ENCODE data around the gene FAM20A.

Gene FAM20A

DNA sequence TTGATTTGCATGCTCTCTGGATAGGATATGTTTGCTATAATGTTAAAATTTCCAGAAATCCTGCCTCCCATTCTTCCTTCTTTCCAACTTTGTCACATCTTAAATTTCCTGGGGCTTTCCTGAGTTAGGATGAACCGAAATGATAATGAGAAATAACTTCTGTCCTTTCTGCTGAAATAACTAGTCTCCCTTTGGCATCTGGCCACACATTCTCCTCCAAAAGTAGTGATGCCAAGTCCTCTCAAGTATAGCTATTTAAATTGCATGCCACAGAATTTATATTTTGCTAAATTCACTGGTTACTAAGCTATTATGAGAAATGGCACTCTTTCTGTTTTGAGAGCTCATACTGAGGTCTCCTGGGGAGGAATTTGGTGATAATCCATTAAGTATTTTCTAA is 30.6 kb downstream of the FAM20A start:
- Histone ChIP-seq H3K4me3 (ENCODE audit: insufficient read length, low read depth) (no peak overlapping the region), H3K9ac (ENCODE audit: insufficient read length, low read depth) (no peak overlapping the region), H3K9me3 (ENCODE audit: insufficient read depth, low read length) (no peaks in the 10 kb centered on the region), H3K27me3 (ENCODE audit: insufficient read depth, insufficient read length) (no peaks in the 10 kb centered on the region), H3K36me3 (ENCODE audit: insufficient read depth, insufficient read length, low read length) (no peaks in the 10 kb centered on the region), H3K4me1 (ENCODE audit: insufficient read depth, insufficient read length) (no peaks in the 10 kb centered on the region)
- DNase-seq (ENCODE audit: low read depth, low spot score) = no peak
- no peak for TF ChIP-seq ZNF274 (IDR thresholded peaks at IDR 0.05; ENCODE audit: low read depth, low read length)
- no peak for TF ChIP-seq SUZ12 (IDR thresholded peaks at IDR 0.05; ENCODE audit: extremely low read depth, insufficient read depth, insufficient read length)
- no peak for TF ChIP-seq YY1 (IDR thresholded peaks at IDR 0.05; ENCODE audit: insufficient read depth, insufficient read length)

GRCh38 chr17:68569346-68569745 is 31.8 kb downstream of the FAM20A start:
- no peaks in the 10 kb centered on the region for H3K36me3 ChIP-seq (ENCODE audit: insufficient read depth, insufficient read length, low read length)
- DNase-seq (ENCODE audit: low read depth, low spot score) = no peak
- H3K27me3 ChIP-seq (ENCODE audit: insufficient read depth, insufficient read length) = no peaks in the 10 kb centered on the region
- no peaks in the 10 kb centered on the region for H3K9me3 ChIP-seq (ENCODE audit: insufficient read depth, low read length)
- H3K4me3 ChIP-seq (ENCODE audit: insufficient read length, low read depth) = no peak overlapping the region
- no peak overlapping the region for H3K9ac ChIP-seq (ENCODE audit: insufficient read length, low read depth)
- H3K4me1 ChIP-seq (ENCODE audit: insufficient read depth, insufficient read length) = no peaks in the 10 kb centered on the region
- TF ChIP-seq SUZ12 (IDR thresholded peaks at IDR 0.05; ENCODE audit: extremely low read depth, insufficient read depth, insufficient read length) = no peak
- no peak for TF ChIP-seq ZNF274 (IDR thresholded peaks at IDR 0.05; ENCODE audit: low read depth, low read length)
- no peak for TF ChIP-seq YY1 (IDR thresholded peaks at IDR 0.05; ENCODE audit: insufficient read depth, insufficient read length)

DNA sequence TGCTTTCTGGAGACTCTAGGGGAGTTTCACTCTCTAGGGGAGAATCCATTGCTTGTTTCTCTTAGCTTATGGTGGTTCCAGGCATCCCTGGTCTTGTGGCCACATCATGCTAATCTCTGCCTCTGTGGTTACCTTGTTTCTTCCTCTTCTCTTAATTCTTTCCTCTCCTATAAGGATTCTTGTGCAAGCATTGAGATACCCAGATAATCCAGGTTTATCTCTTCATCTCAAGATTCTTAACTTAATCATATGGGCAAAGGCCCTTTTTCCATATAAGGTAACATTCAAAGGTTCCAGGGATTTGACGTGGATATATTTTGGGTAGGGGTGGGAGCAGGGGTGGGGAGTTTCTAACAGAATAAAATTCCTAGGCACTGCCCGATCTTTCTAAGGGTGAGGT is 32.6 kb downstream of the FAM20A start:
- Histone ChIP-seq H3K36me3 (ENCODE audit: insufficient read depth, insufficient read length, low read length) (no peaks in the 10 kb centered on the region), H3K9me3 (ENCODE audit: insufficient read depth, low read length) (no peaks in the 10 kb centered on the region), H3K4me3 (ENCODE audit: insufficient read length, low read depth) (no peak overlapping the region), H3K27me3 (ENCODE audit: insufficient read depth, insufficient read length) (no peaks in the 10 kb centered on the region), H3K4me1 (ENCODE audit: insufficient read depth, insufficient read length) (no peaks in the 10 kb centered on the region), H3K9ac (ENCODE audit: insufficient read length, low read depth) (no peak overlapping the region)
- no peak for DNase-seq (ENCODE audit: low read depth, low spot score)
- TF ChIP-seq YY1 (IDR thresholded peaks at IDR 0.05; ENCODE audit: insufficient read depth, insufficient read length) (no peak), SUZ12 (IDR thresholded peaks at IDR 0.05; ENCODE audit: extremely low read depth, insufficient read depth, insufficient read length) (no peak), ZNF274 (IDR thresholded peaks at IDR 0.05; ENCODE audit: low read depth, low read length) (no peak)

- TF ChIP-seq ZNF274 (IDR thresholded peaks at IDR 0.05; ENCODE audit: low read depth, low read length) = no peak
- TF ChIP-seq SUZ12 (IDR thresholded peaks at IDR 0.05; ENCODE audit: extremely low read depth, insufficient read depth, insufficient read length) = no peak
- TF ChIP-seq YY1 (IDR thresholded peaks at IDR 0.05; ENCODE audit: insufficient read depth, insufficient read length) = no peak
- no peak overlapping the region for H3K9ac ChIP-seq (ENCODE audit: insufficient read length, low read depth)
- H3K4me1 ChIP-seq (ENCODE audit: insufficient read depth, insufficient read length) = no peaks in the 10 kb centered on the region
- no peaks in the 10 kb centered on the region for H3K27me3 ChIP-seq (ENCODE audit: insufficient read depth, insufficient read length)
- DNase-seq (ENCODE audit: low read depth, low spot score) = no peak
- H3K4me3 ChIP-seq (ENCODE audit: insufficient read length, low read depth) = no peak overlapping the region
- H3K36me3 ChIP-seq (ENCODE audit: insufficient read depth, insufficient read length, low read length) = no peaks in the 10 kb centered on the region
- H3K9me3 ChIP-seq (ENCODE audit: insufficient read depth, low read length) = no peaks in the 10 kb centered on the region
These were observed 33.6 kb downstream of the FAM20A start for GRCh38 chr17:68567581-68567980.

DNA sequence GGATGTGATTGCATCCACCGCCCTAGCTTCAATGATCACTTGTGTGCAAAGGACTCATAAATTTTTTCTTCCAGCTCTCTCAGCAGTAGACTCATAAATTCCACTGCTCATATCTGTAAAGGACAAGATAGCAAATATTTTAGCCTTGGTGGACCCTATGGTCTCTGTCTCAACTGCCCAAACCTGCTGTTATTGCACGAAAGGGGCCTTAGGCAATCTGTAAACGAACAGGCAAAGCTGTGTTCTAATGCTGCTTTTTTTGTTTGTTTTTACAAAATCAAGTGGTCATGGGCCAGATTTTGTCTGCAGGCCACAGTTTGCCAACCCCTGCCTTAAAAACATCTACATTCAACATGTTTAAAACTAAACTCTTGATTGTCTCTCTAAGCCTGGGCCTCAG is 34.1 kb downstream of the FAM20A start:
- no peak for DNase-seq (ENCODE audit: low read depth, low spot score)
- Histone ChIP-seq H3K27me3 (ENCODE audit: insufficient read depth, insufficient read length) (no peaks in the 10 kb centered on the region), H3K4me3 (ENCODE audit: insufficient read length, low read depth) (no peak overlapping the region)

GRCh38 chr17:68566442-68566738 is 34.8 kb downstream of the FAM20A start:
- Histone ChIP-seq H3K9me3 (ENCODE audit: insufficient read depth, low read length) (no peaks in the 10 kb centered on the region), H3K4me3 (ENCODE audit: insufficient read length, low read depth) (no peak overlapping the region), H3K9ac (ENCODE audit: insufficient read length, low read depth) (no peak overlapping the region), H3K27me3 (ENCODE audit: insufficient read depth, insufficient read length) (no peaks in the 10 kb centered on the region), H3K36me3 (ENCODE audit: insufficient read depth, insufficient read length, low read length) (no peaks in the 10 kb centered on the region), H3K4me1 (ENCODE audit: insufficient read depth, insufficient read length) (no peaks in the 10 kb centered on the region)
- TF ChIP-seq YY1 (IDR thresholded peaks at IDR 0.05; ENCODE audit: insufficient read depth, insufficient read length) = no peak
- TF ChIP-seq ZNF274 (IDR thresholded peaks at IDR 0.05; ENCODE audit: low read depth, low read length) = no peak
- TF ChIP-seq SUZ12 (IDR thresholded peaks at IDR 0.05; ENCODE audit: extremely low read depth, insufficient read depth, insufficient read length) = no peak
- no peak for DNase-seq (ENCODE audit: low read depth, low spot score)

More for the DNA sequence above, 34.1 kb downstream of the FAM20A start:
- H3K9me3 ChIP-seq (ENCODE audit: insufficient read depth, low read length) = no peaks in the 10 kb centered on the region
- TF ChIP-seq SUZ12 (IDR thresholded peaks at IDR 0.05; ENCODE audit: extremely low read depth, insufficient read depth, insufficient read length) = no peak
- no peak for TF ChIP-seq YY1 (IDR thresholded peaks at IDR 0.05; ENCODE audit: insufficient read depth, insufficient read length)
- no peak for TF ChIP-seq ZNF274 (IDR thresholded peaks at IDR 0.05; ENCODE audit: low read depth, low read length)
- H3K9ac ChIP-seq (ENCODE audit: insufficient read length, low read depth) = no peak overlapping the region
- H3K4me1 ChIP-seq (ENCODE audit: insufficient read depth, insufficient read length) = no peaks in the 10 kb centered on the region
- H3K36me3 ChIP-seq (ENCODE audit: insufficient read depth, insufficient read length, low read length) = no peaks in the 10 kb centered on the region

DNA sequence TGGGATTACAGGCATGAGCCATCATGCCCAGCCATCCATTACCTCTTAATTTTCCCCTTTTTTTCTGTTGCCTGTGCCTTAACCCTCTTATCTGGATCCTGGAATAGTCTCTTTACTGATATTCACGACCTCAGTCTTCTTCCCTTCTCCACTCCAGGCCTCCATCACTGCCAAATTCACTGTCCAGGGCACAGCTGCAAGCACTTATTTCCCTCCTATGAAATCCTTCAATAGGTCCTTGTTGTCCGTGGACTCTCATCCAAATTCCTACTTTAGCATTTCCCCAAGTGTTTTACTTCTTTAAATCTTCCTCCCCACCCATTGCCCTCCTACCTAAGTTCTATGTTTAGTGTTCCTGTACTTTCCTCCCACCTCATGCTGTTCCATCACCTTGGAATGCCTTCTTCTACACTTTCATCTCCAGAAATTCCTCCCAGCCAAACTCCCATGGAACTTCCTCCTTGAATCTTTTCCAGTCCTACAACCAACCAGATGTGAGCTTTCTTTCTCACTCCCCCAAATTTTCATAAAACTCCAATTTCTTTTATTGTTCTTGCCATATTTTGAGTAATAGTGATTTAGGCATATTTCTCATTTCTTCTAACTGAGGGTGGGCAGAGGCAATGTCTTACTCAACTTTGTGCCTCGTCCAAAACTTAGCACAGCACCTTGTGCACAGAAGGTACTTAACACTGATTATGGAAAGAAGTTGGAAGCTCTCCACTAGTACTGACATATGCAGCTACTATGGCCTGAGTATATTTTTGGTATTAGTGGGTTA is 35.3 kb downstream of the FAM20A start:
- TF ChIP-seq YY1 (IDR thresholded peaks at IDR 0.05; ENCODE audit: insufficient read depth, insufficient read length) (no peak), SUZ12 (IDR thresholded peaks at IDR 0.05; ENCODE audit: extremely low read depth, insufficient read depth, insufficient read length) (no peak), ZNF274 (IDR thresholded peaks at IDR 0.05; ENCODE audit: low read depth, low read length) (no peak)
- H3K36me3 ChIP-seq (ENCODE audit: insufficient read depth, insufficient read length, low read length) = no peaks in the 10 kb centered on the region
- no peak overlapping the region for H3K9ac ChIP-seq (ENCODE audit: insufficient read length, low read depth)
- H3K9me3 ChIP-seq (ENCODE audit: insufficient read depth, low read length) = no peaks in the 10 kb centered on the region
- H3K4me3 ChIP-seq (ENCODE audit: insufficient read length, low read depth) = no peak overlapping the region
- H3K4me1 ChIP-seq (ENCODE audit: insufficient read depth, insufficient read length) = no peaks in the 10 kb centered on the region
- H3K27me3 ChIP-seq (ENCODE audit: insufficient read depth, insufficient read length) = no peaks in the 10 kb centered on the region
- no peak for DNase-seq (ENCODE audit: low read depth, low spot score)

All from NT2/D1 (cell line).